Activated CD4-positive, alpha-beta T cell treated with anti-CD3 and anti-CD28 coated beads for 24 hours (primary cell): ENCODE data around the gene AMBN.
"Not testable (repeated sequence)": the region's sequence is repeated elsewhere in the genome, so short reads cannot be mapped to it uniquely, and the experiment has no call there.

ENCODE experiments used
- DNase-seq, 2 donors: peaks; one replicate each; pipeline ENCODE4 v3.0.0-alpha.2; 2020; ENCODE audit warnings: low read depth in 2 of 2

The AMBN gene

GRCh38 chr4:70607334-70607853, 15.3 kb downstream of the AMBN start:
- DNase-seq = no peak

- DNase-seq = no peak
These were observed 16.3 kb downstream of the AMBN start for GRCh38 chr4:70608324-70608723.

GRCh38 chr4:70613306-70614183, 21.5 kb downstream of the AMBN start:
- no peak for DNase-seq

- DNase-seq = no peak
These were observed 22.1 kb downstream of the AMBN start for GRCh38 chr4:70614184-70614555.

- no peak for DNase-seq
These were observed 27.2 kb downstream of the AMBN start for GRCh38 chr4:70619288-70619687.

GRCh38 chr4:70619778-70620177, 27.7 kb downstream of the AMBN start:
- DNase-seq = no peak

- DNase-seq = no peak
These were observed 31.3 kb downstream of the AMBN start for GRCh38 chr4:70623323-70623722.

DNA sequence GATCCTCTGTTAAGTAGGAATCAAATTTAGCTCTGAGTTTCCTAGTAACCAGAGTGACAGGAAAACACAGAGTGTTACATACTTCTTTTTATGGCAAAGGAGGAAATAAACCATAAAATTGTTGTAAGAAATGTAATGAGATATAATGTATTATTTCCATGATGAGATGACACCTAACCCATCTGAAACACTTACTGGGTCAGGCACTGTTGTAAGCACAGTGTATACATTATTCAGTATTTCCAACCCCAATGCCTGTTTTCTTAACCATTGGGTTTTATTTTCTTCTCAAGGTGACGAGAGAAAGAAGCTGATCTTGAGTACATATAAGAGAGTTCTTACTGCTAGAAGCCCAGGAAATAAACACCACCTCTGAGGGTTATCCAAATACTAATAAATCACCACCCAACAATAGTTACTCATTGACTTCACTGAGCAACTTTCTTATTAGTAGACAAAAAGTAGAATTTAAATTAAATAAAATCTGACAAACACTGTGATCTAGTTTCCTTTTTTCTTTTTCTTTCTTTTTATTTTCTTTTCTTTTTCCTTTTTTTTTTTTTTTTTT, 32.3 kb downstream of the AMBN start:
- no peak for DNase-seq

DNA sequence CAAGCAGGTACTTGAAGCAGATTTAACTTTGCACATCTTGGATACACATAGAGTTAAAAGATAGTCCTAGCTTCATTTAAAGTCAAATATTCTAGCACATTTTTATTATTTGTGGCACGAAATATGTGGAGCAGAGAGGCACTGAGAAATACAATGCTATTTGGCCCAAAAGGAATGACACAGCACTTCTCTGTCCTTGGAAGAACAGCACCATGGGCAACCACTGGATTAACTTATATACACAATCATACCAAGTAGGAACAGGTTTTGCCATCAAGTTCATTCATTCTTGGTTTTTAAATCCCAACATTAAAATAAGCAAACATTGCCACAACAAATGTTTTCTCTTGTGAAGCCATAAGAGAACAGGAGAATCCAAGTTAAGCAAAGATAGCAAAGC, 35.6 kb downstream of the AMBN start:
- DNase-seq = no peak

- DNase-seq = no peak
These were observed 36.4 kb downstream of the AMBN start, which contains the start of gene ENAM for GRCh38 chr4:70628444-70628843. ENAM (plus strand) TSS chr4:70628744; CDS start chr4:70629501, 757 bp downstream.

DNA sequence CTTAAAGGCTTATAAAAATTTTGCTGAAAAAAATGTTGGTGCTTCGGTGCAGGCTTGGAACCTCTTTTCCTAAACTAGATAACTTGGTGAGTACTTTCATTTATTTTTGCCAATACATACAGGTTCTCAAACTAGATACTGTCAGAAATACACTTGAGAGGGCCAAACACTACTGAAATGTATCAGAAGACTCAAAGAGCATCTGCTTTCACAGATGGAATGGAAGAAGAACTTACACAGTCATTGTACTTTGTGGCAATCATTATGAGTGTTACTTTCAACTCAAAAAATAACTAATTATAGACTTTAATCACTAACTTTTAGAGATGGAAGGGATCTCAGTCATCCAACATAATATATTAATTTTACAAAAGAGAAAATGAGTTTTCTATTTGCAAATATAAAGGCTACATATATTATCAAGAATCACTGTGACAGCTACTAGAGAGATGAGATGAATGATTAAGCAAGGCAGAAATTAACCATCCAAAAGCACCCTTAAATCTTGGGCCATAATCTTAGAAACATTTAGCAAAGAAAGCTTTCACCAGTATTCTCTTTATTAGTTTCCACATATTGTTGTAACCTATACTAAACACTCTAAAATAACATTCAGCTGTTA, 37.5 kb downstream of the AMBN start:
- DNase-seq = no peak

DNA sequence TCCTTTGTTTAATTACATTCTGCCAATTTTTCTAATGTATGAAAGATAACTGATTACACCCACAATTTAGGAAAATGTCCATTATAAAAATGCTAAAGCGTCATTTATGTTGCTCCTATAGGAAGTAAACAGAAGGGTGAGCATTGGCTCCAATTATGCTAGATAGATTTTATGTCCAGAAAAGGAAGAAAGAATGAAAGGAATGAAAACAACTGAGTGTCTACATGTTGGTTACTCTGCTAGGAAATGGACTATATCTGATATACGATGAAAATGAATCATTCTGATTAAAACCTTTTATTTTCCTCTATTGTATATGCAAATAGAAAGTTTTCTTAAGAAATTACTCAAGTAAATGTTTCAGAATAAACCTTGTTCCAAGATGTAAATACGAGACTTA, 38.1 kb downstream of the AMBN start:
- no peak for DNase-seq

DNA sequence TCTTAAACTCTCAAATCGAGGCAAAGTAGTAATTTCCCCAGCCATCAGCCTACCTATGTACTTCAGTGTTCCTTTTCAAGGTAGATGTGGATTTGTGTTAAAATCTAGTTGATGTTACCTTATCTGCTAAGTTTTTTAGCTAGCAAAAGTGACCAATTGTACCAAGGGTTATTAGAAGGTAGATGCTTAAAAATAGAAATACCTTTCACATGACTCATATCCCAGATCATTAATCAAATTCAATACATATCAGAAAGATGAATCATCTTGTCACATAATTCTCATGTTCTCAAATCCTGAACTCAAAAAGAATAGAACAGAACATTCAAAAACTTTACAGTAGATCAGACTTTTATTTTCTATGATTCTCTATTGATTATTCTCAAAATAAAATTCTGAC, 40.0 kb downstream of the AMBN start:
- DNase-seq = no peak

DNA sequence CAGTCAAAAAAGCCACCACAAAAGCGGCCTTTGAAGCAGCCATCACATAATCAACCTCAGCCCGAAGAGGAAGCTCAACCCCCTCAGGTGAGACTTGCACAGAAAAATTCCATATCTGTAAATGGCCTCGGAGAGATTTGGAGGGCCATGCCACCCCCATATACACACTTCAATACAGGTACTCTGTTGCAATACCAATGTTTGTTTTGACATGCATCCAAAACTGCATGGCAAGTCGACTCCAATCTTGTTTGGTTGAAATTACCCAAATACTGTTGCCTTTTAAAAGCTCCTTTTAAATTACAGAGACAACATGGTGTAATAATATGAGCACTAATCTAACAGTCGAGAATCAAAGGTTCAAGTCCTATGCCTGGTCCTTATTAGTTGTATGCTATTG, 42.4 kb downstream of the AMBN start:
- DNase-seq = no peak

- no peak for DNase-seq
These were observed 45.3 kb downstream of the AMBN start for GRCh38 chr4:70637239-70637913.

DNA sequence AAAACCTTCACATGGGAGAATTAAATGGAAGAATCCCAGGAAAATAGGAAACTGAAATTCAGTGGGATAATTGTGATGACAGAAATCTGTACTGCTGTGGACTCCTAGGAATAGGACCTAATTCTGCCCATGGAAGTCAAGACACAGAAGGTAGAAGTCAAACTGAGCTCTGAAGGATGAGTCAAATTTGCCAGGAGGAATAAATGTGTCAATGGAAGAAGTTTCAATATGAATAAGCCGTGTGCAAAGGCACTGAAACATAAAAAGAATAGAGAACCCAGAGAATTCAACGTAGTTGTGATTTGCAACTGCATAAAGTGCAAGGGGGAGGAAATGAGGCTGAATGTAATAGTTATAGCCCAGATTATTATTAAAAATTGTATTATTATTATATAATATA, 48.1 kb downstream of the AMBN start:
- DNase-seq = no peak

GRCh38 chr4:70650741-70651140, 58.7 kb downstream of the AMBN start:
- not testable (repeated sequence) for DNase-seq

DNA sequence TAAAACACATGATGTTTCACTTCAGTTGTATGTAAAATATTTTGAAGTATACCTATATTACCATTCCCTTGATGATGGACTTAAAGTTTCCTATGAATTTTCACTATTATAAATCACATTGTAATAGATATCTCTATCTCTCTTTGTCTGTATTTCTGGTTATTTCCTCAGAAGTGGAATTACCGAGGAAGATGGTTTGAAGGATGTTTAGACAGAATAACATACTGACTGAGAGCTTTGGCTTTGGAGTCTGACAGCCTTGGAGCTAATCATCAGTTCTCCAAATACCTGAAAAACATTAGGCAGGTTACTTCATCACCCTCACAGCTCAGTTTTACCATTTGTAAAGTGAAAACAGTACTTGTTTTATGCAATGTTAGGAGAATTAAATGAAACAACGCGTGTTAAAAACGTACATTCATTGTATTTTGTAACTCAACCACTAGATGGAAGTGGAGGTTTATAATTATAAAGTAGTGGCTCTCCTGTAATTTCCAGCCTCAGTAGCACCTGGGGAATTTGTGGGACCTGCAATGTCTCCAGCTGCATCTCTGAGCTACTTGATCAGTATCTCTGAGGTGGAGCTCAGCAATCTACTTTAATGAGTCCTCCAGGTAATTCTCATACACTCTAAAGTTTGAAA, 59.9 kb downstream of the AMBN start:
- DNase-seq = no peak

DNA sequence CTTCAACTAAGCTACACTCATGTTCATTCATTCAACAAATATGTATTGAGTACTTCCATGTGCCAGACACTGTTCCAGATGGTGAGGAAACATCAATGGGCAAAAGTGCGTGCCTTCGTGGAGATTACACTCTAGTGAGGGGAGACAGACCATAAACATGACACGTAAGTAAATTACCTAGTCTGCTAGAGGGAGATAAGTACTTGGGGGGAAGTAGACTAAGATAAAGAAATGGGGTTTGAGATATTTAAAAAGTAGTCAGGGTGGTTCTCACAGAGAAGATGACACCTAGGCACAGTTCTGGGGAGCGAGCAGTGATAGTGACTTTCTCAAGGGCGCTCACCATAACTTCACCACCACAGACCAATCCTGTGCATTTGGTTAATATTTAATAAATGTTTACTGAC, 62.6 kb downstream of the AMBN start:
- no peak for DNase-seq
